ENCODE data around the gene NOL8. TPM values are rescaled to one million over a fixed set of nuclear protein-coding genes. Genes with fewer than 3 reads are reported as not detected.

NOL8 gene
- total RNA-seq, 8 experiments from 2014 or later: 17.2 to 77.0 (median 29.5) TPM

DNA sequence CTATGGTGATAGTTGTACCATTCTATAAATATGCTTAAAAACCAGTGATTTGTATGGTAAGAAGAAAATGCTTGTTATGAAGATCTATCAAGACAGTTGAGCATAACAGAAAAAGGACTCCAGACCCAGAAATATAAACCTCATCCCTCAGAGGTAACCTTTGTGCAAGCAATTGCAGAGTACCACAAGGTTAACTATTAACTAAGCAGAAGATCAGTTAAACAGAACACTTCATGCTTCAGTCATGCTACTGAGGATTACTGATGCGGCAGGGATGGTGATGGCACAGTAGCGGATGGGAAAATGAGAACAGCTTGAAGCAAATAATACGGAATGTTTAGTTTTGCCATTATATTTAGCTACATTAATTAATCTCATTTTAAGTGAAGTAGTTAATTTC, 77.2 kb downstream of the NOL8 start:
- no peak overlapping the region for H3K4me3 ChIP-seq
- no peaks in the 10 kb centered on the region for H3K4me1 ChIP-seq (replicated peaks in 1 of 2)
- 80 to 100% (median 93%) methylated on average over 1 to 3 of the region's 3 CpGs; no CpG with 5 or more reads in 3 of the 10 experiments for WGBS, 10 experiments
- in situ Hi-C loops (cut with MboI; ENCODE audit: low pct_unique_long_range_greater_than_20kb in 2 of 9, low sequenced_read_pairs in 9 of 9, unreplicated experiment in 9 of 9): loop anchor here in 4 of 9 experiments (25.0 kb wide), 1 partner anchor 111 kb away; no protein-coding TSS in a partner anchor
- no peak for ATAC-seq (replicated peaks in 6 of 8)
- H3K27ac ChIP-seq: no peak overlapping the region

Other genes with a start within 250 kb of the NOL8 start
- 10 to 100 TPM; 32.3 to 93.8 (median 59.6) TPM for gene SPTLC1, start 209.9 kb downstream of the NOL8 start, total RNA-seq
- 100 to 1,000 TPM; 127 to 240 (median 200) TPM for gene IARS1, start 31.7 kb downstream of the NOL8 start, total RNA-seq
- gene CENPP, start 603 bp upstream of the NOL8 start, total RNA-seq: 10 to 100 TPM in 2 of 8 experiments, 1 to 10 TPM in 6; 1.7 to 22.3 (median 5.0) TPM
- gene OGN, start 79.2 kb upstream of the NOL8 start, total RNA-seq: 10 to 100 TPM in 1 of 8 experiments, 1 to 10 TPM in 3, under 1 TPM in 4; 0.16 to 69.8 (median 1.7) TPM
- gene OMD, start 99.1 kb upstream of the NOL8 start, total RNA-seq: 10 to 100 TPM in 2 of 8 experiments, 1 to 10 TPM in 2, under 1 TPM in 4; 0.08 to 16.3 (median 4.2) TPM
- gene ASPN, start 157.2 kb upstream of the NOL8 start, total RNA-seq: 100 to 1,000 TPM in 1 of 8 experiments, 10 to 100 TPM in 3, under 1 TPM in 3, not detected in 1; 0.11 to 312 (median 25.0) TPM
- 10 to 100 TPM in 3 of 8 experiments, 1 to 10 TPM in 1, under 1 TPM in 4; 0.16 to 20.3 (median 4.3) TPM for gene ECM2, start 210.6 kb upstream of the NOL8 start, total RNA-seq